ENCODE measurements around the gene RAB31.

DNA sequence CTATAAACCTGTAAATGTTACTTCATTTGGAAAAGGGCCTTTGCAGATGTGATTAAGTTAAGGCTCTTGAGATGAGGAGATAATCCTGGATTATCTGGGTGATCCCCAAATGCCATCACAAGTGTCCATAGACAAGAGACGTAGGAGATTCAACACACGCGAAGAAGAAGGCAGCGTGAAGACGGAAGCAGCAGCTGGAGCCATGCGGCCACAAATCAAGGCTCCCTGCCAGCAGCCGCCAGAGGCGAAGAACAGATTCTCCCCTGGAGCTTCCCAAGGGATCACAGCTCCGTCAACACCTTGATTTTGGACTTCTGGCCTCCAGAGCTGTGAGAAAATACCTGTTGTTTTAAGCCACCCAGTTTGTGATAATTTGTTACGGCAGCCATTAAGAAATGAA lies 194.7 kb downstream of the RAB31 start:
- no peak for TF ChIP-seq EZH2 (IDR thresholded peaks at IDR 0.05)
- TF ChIP-seq POLR2AphosphoS5 (IDR thresholded peaks at IDR 0.05; ENCODE audit: borderline replicate concordance, low read depth, low read length), result no peak
- no peak for TF ChIP-seq FOXP2 (optimal IDR thresholded peaks at IDR 0.05; ENCODE audit: control extremely low read depth, extremely low read length, insufficient read depth)
